ENCODE measurements around the gene ADGRV1. TPM values are rescaled to one million over a fixed set of nuclear protein-coding genes. Genes with fewer than 3 reads are reported as not detected.

Gene ADGRV1
- total and polyA plus RNA-seq, 2 donors (not counting 3 experiments of a cell fraction or from before 2014, with no cell fraction given), result 0.11 to 0.55 TPM

DNA sequence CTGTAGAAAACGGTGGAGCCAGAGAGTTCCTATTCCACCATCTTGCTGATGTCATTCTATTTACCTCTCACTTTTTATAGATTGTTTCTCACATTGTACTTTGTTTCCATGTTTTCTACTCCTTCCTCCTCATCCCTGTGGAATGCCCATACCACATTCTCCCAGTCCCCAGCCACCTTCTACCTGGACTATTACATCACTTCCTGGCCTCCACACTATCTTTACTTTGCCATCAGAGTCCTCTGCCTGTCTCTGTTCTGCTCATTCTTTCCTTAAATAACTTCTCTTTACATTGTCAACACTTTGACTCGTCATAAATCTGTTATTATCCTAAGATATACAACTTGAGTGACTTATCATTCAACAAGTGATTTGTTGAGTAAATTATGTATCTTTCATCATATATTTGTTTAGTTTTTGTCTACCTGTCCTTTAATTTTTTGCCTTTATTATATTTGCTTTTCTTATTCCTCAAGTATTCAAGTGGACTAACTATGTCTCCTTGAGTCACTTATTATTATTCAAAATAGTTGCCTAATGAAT lies 182.5 kb downstream of the ADGRV1 start:
- no peak overlapping the region for H2AFZ ChIP-seq (ENCODE audit: low read depth, low read length)
- no peak for TF ChIP-seq MYC (IDR thresholded peaks at IDR 0.05; ENCODE audit: low read depth, low read length)
- TF ChIP-seq, protein P1, sequence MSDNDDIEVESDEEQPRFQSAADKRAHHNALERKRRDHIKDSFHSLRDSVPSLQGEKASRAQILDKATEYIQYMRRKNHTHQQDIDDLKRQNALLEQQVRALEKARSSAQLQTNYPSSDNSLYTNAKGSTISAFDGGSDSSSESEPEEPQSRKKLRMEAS (IDR thresholded peaks at IDR 0.05; ENCODE audit: insufficient read depth, insufficient read length), result no peak
- no peak for TF ChIP-seq POLR2A (IDR thresholded peaks at IDR 0.05; ENCODE audit: low read depth, low read length)
- no peak for TF ChIP-seq GATA2 (IDR thresholded peaks at IDR 0.05; ENCODE audit: insufficient read depth, insufficient read length, low read depth, low read length)
- no peak for TF ChIP-seq POLR2AphosphoS5 (IDR thresholded peaks at IDR 0.05; ENCODE audit: insufficient read depth, low read depth, low read length)
- TF ChIP-seq JUN (IDR thresholded peaks at IDR 0.05; ENCODE audit: borderline replicate concordance, insufficient read depth, insufficient read length, low read depth), result no peak
- no peak overlapping the region for H3K27ac ChIP-seq (ENCODE audit: insufficient read depth, low read depth, low read length)
- no peak for FAIRE-seq
- POLR2A ChIA-PET, result no interaction called here
- BruUV-seq (replicated peaks), result no TSS peak
- H3K79me2 ChIP-seq (ENCODE audit: control insufficient read depth, insufficient read depth, low read length), result no peaks in the 10 kb centered on the region
- no peak overlapping the region for H3K9ac ChIP-seq (replicated peaks; ENCODE audit: extremely low read depth, insufficient read depth, low read length)
- DNase-seq (ENCODE audit: low read depth, low spot score), result no peak
- no peaks in the 10 kb centered on the region for H3K9me3 ChIP-seq (replicated peaks; ENCODE audit: control insufficient read depth, insufficient read depth, low read length)
- no peaks in the 10 kb centered on the region for H4K20me1 ChIP-seq (replicated peaks; ENCODE audit: control insufficient read depth, extremely low read depth, insufficient read depth, low read length)
- intact Hi-C loops (cut with micrococcal nuclease) (no loop called here), dilution Hi-C loops (cut with MboI; ENCODE audit: extremely low pct_ligation_motif_present, low sequenced_read_pairs) (no loop called here)
- H3K27me3 ChIP-seq (ENCODE audit: control insufficient read depth in 2 of 2, insufficient read depth in 2 of 2, low read length in 2 of 2), result no peaks in the 10 kb centered on the region
- H3K4me1 ChIP-seq (ENCODE audit: control insufficient read depth, extremely low read depth, insufficient read depth, low read length), result no peaks in the 10 kb centered on the region
- CTCF ChIA-PET, result no interaction called here
- no peaks in the 10 kb centered on the region for H3K9me1 ChIP-seq (replicated peaks; ENCODE audit: control insufficient read depth, extremely low read depth, insufficient read depth, low read length)
- H3K36me3 ChIP-seq (ENCODE audit: control insufficient read depth in 2 of 2, extremely low read depth in 1 of 2, insufficient read depth in 2 of 2, low read length in 2 of 2), result no peaks in the 10 kb centered on the region
- no peak overlapping the region for H3K4me3 ChIP-seq (replicated peaks in 1 of 3; ENCODE audit: insufficient read depth in 1 of 3, low read depth in 1 of 3, low read length in 3 of 3)
- no peak overlapping the region for H3K4me2 ChIP-seq (ENCODE audit: insufficient read depth, low read length)

DNA sequence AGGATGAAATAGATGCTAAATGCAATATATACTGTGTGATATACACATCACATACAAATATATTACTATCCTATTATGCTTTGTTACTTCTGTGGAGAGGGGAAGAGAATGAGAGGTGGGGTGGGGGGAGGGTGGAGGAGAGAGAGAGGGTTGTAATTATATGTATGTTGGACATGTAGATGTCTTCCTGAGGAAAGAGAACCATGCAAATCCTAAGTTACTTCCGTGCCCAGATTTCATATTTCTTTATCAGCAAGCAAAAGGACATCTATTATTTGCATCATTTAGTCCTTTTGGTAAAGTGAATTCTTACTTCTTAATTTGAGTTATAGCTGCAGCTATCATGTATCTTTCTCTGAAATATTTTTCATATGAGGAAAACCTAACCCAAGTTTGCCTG lies 187.5 kb downstream of the ADGRV1 start:
- FAIRE-seq (no peak), DNase-seq (ENCODE audit: low read depth, low spot score) (no peak)
- H3K27ac ChIP-seq (ENCODE audit: insufficient read depth, low read depth, low read length), result no peak overlapping the region
- BruUV-seq (replicated peaks), result no TSS peak
- no peak overlapping the region for H3K4me2 ChIP-seq (ENCODE audit: insufficient read depth, low read length)
- no peak overlapping the region for H3K4me3 ChIP-seq (replicated peaks in 1 of 3; ENCODE audit: insufficient read depth in 1 of 3, low read depth in 1 of 3, low read length in 3 of 3)
- H2AFZ ChIP-seq (ENCODE audit: low read depth, low read length), result no peak overlapping the region
- dilution Hi-C loops (cut with MboI; ENCODE audit: extremely low pct_ligation_motif_present, low sequenced_read_pairs), result no loop called here
- CTCF ChIA-PET, result interaction anchor here (1.0 kb wide), 1 partner anchor 57 kb away, joined by 3 read pairs; no protein-coding TSS in a partner anchor
- H3K9me3 ChIP-seq (replicated peaks; ENCODE audit: control insufficient read depth, insufficient read depth, low read length), result no peaks in the 10 kb centered on the region
- POLR2A ChIA-PET, result interaction anchor here (0.5 kb wide), 1 partner anchor 33 kb away, joined by 3 read pairs; no protein-coding TSS in a partner anchor
- no peaks in the 10 kb centered on the region for H3K36me3 ChIP-seq (ENCODE audit: control insufficient read depth in 2 of 2, extremely low read depth in 1 of 2, insufficient read depth in 2 of 2, low read length in 2 of 2)
- intact Hi-C loops (cut with micrococcal nuclease), result no loop called here
- no peaks in the 10 kb centered on the region for H3K9me1 ChIP-seq (replicated peaks; ENCODE audit: control insufficient read depth, extremely low read depth, insufficient read depth, low read length)
- no peaks in the 10 kb centered on the region for H3K27me3 ChIP-seq (ENCODE audit: control insufficient read depth in 2 of 2, insufficient read depth in 2 of 2, low read length in 2 of 2)
- no peaks in the 10 kb centered on the region for H4K20me1 ChIP-seq (replicated peaks; ENCODE audit: control insufficient read depth, extremely low read depth, insufficient read depth, low read length)
- no peaks in the 10 kb centered on the region for H3K79me2 ChIP-seq (ENCODE audit: control insufficient read depth, insufficient read depth, low read length)
- no peak overlapping the region for H3K9ac ChIP-seq (replicated peaks; ENCODE audit: extremely low read depth, insufficient read depth, low read length)
- TF ChIP-seq, protein P1 (IDR thresholded peaks at IDR 0.05; ENCODE audit: insufficient read depth, insufficient read length), result no peak
- no peak for TF ChIP-seq EZH2 (IDR thresholded peaks at IDR 0.05; ENCODE audit: borderline replicate concordance, low read depth, low read length, severe bottlenecking)
- no peak for TF ChIP-seq GATA2 (IDR thresholded peaks at IDR 0.05; ENCODE audit: insufficient read depth, insufficient read length, low read depth, low read length)
- no peak for TF ChIP-seq POLR2AphosphoS5 (IDR thresholded peaks at IDR 0.05; ENCODE audit: insufficient read depth, low read depth, low read length)
- no peaks in the 10 kb centered on the region for H3K4me1 ChIP-seq (ENCODE audit: control insufficient read depth, extremely low read depth, insufficient read depth, low read length)
